ENCODE measurements around the gene DUSP1.

DNA sequence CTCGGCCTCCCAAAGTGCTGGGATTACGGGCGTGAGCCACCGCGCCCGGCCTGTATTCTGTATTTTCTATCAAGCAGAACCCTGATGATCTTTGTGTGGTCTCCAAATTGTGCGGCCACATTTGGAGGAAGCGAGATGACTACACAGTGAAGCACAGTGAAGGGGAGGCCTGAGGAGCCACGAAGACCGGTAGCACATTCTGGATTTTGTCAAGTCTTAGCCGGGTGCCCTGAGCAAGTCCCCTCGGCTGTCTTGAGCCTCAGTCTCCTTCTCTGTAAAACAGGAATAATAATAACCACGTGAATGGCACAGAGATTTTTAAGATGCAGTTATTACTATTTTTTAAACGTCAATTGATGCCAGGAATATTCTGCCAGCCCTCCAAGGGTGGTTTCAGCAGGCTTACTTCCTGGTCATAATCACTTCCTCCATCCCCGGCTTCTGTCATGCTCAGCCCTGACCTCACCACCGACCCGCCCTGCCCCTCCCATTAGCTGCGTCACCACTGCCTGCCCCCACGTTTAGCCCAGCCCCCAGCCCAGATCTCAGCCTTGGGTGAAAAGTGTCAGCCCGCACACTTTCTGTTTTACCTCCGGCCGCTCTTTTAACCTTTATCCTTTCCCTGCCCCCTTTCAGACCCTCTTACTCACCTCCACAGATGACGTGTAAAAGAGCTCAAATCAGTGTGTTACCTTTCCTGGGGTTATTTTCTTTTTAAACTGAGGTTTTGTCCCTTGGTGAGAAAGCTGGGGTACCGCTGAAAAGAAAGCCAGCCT is 36.1 kb upstream of the DUSP1 start:
- TF ChIP-seq, protein P1, sequence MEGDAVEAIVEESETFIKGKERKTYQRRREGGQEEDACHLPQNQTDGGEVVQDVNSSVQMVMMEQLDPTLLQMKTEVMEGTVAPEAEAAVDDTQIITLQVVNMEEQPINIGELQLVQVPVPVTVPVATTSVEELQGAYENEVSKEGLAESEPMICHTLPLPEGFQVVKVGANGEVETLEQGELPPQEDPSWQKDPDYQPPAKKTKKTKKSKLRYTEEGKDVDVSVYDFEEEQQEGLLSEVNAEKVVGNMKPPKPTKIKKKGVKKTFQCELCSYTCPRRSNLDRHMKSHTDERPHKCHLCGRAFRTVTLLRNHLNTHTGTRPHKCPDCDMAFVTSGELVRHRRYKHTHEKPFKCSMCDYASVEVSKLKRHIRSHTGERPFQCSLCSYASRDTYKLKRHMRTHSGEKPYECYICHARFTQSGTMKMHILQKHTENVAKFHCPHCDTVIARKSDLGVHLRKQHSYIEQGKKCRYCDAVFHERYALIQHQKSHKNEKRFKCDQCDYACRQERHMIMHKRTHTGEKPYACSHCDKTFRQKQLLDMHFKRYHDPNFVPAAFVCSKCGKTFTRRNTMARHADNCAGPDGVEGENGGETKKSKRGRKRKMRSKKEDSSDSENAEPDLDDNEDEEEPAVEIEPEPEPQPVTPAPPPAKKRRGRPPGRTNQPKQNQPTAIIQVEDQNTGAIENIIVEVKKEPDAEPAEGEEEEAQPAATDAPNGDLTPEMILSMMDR (IDR thresholded peaks at IDR 0.05): no peak
- peak; percentile 71 for TF ChIP-seq POLR2A (IDR thresholded peaks at IDR 0.05)
- TF ChIP-seq EP300 (IDR thresholded peaks at IDR 0.05; ENCODE audit: low read depth): no peak

Data from transverse colon (tissue), 3 donors.